GM18868 (cell line): Measurements from ENCODE around the gene KCNJ3.
"Not testable (repeated sequence)": the region's sequence is repeated elsewhere in the genome, so short reads cannot be mapped to it uniquely, and the experiment has no call there.

Source experiments
- ATAC-seq: cut with Tn5 transposase; IDR thresholded peaks from one replicate; pipeline ENCODE4 v1.9.1; 2021; ENCODE audit warnings: mild to moderate bottlenecking, moderate library complexity; ENCODE audit not compliant: unreplicated experiment

The KCNJ3 gene

DNA sequence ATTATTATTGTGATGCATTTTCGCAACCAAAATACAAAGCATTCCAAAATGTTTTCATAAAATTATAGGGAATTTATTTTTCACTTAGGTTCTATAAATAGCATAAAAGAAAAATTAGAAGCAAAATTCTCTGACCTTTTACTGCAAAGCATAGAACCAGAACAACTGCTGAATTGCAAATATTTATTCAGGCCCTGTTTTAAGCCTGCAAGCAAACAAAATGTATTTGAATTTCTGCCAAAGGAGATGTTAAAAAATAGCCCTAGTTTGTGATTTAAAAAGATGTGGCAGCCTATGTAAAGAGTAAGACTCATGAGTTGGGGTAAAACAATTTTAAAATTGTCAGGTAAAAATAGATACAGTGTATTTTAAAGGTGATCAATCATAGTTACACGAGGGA is 138.1 kb downstream of the KCNJ3 start:
- ATAC-seq = no peak

DNA sequence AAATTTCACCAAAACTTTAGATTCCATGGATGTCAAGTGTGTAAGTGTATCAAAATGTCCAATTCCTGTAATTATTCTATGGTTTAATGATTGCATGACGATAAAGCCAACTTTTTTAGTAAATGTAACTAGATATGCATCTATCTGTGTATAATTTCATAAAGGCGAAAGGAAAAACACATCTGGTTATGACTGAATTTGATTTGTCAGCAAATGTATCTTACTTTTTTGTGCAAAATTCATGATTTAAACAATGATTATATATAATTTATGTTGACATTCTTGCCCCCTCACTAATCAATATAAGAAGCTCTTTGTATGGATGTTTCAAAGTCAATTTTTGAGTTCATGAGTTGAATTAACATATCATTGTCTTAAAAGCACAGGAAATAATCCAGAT is 138.5 kb downstream of the KCNJ3 start:
- no peak for ATAC-seq

DNA sequence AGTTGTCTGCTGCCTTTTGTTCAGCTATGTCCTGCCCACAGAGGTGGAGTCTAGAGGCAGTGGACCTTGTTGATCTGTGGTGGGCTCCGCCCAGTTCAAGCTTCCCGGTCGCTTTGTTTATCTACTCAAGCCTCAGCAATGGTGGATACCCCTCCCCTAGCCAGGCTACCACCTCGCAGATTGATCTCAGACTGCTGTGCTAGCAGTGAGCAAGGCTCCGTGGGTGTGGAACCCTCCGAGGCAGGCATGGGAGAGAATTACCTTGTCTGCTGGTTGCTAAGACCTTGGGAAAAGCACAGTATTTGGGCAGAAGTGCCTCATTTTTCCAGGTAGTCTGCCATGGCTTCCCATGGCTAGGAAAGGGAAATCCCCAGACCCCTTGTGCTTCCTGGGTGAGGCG is 146.0 kb downstream of the KCNJ3 start:
- no peak for ATAC-seq

DNA sequence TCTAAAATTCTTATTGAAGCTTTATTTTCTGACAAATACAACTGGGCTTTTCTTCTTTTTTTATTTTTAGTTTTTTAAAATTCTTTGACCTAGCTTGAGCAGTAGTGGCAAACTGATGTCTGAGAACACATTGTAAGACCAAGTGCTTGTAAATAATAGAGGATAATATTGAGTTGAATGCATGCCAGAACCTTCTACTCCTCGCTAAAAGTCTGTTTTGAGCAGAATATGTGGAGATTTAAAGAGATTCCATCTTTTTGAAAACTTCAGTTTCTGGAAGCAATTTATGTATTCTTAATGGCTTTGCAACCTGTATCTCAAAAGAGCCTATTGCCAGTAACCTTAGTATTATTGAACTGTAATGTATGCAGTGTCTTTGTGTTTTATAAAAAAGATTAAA is 148.3 kb downstream of the KCNJ3 start:
- ATAC-seq = no peak

DNA sequence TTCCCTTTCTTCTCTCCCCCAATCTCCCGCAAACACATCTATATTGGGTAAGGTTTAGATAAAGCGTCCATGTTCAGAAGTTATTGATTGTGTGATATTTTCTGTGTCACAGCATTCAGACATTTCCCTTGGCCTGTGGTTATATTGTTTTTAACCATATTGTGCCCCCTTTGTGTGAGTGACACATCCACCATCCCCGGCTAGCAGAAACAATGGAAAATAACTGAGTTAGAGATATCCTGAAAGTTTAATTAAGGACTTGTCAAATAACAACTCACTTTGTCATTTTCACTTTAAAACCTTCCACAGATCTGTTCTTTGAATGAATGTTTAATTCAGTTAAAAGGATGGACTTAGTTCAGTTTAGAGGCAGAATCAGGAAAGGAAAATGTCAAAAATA is 151.0 kb downstream of the KCNJ3 start:
- no peak for ATAC-seq

DNA sequence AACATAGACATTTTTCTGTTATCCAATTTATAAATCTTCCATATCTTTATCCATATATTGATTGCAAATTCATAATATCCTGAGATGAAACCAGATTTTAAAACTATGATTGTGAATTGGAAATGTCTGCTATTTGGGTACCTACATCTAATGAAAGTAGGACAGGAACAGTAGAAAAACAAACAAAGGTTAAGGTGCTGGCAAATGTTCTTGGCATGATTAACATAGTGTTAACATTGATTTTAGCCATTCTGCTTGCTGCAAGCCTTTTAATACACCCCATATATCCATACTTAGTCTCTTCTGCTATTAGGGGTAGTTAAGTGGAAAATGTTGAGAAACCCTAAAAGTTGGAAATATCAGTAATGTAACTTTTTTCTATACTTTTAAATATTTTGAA is 152.0 kb downstream of the KCNJ3 start:
- no peak for ATAC-seq

DNA sequence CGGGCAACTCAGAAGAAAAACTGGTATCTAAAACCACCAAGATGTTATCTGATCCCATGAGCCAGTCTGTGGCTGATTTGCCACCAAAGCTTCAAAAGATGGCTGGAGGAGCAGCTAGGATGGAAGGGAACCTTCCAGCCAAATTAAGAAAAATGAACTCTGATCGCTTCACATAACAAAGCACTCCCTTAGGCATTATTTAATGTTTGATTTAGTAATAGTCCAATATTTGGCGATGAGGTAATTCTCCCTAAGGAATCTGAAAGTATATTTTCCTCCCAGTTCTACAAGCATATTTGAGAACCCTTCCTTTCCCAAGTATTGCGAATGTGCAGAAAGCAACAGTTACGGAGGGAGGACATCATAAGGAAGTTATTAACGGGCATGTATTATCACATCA is 156.6 kb downstream of the KCNJ3 start:
- no peak for ATAC-seq

DNA sequence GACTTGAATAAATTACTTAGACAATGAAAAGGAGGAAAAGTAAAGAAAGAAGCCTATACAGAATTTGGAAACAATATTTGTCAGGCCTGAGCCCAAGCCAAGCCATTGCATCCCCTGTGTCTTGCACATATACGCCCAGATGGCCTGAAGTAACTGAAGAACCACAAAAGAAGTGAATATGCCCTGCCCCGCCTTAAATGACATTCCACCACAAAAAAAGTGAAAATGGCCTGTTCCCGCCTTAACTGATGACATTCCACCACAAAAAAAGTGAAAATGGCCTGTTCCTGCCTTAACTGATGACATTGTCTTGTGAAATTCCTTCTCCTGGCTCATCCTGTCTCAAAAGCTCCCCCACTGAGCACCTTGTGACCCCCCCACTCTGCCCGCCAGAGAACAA is 168.7 kb downstream of the KCNJ3 start:
- not testable (repeated sequence) for ATAC-seq

DNA sequence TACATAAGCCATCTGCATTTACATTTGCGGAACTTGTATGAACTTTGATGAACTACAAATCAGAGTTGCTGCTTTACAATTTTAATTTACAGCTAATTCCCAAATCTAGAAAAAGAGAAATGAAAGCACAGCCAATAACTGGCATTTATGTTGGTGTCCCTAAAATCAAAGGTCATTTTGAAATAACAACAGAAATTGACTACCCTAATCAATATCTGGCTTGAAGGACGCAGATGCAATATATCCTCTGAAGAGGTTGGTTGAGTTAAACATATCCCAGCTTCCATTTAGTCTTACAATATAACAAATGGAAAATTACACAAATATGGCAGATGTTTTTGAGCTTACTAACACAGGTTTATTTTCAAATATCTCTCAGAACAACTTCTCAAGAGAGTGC is 177.5 kb downstream of the KCNJ3 start:
- no peak for ATAC-seq

DNA sequence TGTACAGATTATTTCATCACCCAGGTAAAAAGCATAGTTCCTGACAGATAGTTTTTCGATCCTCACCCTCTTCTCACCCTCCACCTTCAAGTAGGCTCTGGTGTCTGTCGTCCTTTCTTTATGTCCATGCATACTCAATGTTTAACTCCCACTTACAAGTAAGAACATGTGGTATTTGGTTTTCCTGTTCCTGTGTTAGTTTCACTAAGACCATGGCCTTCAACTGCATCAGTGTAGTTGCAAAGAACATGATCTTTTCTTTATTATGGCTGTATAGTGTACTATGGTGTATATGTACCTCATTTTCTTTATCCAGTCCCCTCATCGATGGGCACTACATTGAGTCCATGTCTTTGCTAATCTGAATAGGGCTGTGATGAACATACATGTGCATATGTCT is 184.2 kb downstream of the KCNJ3 start:
- ATAC-seq = no peak

DNA sequence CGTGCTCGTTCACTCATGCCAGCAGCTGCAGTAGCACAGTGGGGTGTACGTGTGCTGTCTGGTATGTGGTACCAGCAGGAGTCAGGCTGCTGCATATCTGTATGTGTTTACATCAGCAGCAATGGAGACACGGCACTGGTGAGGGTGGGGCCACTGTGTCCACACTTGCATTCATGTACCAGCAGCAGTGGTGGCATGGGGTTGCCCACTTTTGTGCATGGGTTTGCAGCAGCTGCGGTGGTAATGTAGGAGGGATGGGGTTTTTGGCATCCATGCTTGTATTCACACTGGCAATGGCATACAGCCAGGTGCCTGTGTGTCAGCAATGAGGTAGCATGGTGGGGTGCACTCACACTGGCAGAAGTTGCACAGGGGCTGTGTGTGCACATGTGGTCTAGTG is 187.8 kb downstream of the KCNJ3 start:
- ATAC-seq = no peak

DNA sequence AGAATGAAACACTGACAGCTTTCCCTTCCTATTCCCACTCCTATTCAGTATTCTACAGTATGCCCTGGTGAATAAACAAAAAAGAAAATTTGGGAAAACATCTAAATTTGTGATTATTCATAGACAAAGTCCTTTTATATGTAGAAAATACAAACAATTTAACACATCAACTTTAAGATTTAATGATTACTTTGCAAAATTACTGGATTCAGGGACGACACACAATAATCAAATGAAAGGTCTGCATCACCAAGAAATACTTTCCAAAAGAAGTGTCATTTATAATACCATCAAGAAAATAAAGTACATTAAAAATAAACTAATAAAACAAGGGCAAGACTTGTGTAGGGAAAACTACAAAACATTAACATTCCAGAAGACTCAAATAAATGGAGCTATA is 199.8 kb downstream of the KCNJ3 start:
- no peak for ATAC-seq

DNA sequence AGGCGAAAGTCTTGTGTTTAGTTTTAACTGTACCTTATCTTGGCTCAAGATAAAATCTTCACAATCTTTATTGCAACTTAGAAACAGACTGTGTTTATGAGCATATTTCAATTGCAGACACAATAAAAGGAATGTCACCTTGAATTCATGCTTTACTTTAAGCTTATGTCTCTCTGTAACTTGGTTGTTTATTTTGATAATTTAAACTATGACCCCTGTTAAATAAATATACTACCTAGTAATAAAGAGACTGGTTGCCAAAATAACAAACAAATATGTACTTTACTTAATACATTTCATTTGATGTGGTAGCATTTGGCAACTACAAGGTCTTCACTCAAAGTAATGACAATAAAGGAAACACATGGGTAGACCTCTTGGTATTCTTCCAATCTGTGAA is 202.6 kb downstream of the KCNJ3 start:
- no peak for ATAC-seq
